ENCODE measurements around the gene RNU7-1. TPM values are rescaled to one million over a fixed set of nuclear protein-coding genes. Genes with fewer than 3 reads are reported as not detected.

RNU7-1 gene
- total and polyA plus RNA-seq, 10 of the 15 experiments (the other 5 are each of a cell fraction or from before 2014, with no cell fraction given), result not detected

DNA sequence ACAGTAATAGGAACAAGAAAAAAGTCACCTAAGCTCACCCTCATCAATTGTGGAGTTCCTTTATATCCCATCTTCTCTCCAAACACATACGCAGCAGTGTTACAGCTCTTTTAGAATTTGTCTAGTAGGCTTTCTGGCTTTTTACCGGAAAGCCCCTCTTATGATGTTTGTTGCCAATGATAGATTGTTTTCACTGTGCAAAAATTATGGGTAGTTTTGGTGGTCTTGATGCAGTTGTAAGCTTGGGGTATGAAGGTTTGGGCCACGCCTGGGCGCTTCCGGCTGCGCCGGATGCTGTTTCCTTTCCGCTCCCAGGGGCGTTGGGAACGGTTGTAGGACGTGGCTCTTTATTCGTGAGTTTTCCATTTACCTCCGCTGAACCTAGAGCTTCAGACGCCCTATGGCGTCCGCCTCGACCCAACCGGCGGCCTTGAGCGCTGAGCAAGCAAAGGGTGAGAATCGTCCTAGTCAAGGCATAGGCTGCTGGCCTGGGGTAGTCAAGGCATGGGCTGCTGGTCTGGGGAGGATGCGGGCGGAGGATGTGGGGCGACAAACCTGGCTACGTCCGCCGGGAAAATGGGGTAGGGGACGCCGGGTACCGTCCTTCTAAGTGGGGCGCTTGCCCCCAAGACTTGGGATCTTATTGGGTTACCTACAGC lies at the start of gene RNU7-1, which contains the start of gene C12orf57 (continued):
- TF ChIP-seq BHLHE40 (IDR thresholded peaks at IDR 0.05; ENCODE audit: borderline replicate concordance in 1 of 2, low read depth in 2 of 2, low read length in 1 of 2), result peak in 1 of 2 experiments; percentile 51; a peak in 3 of 4 replicates
- peak in 1 of 2 experiments; percentile 68; a peak in 1 of 4 replicates for TF ChIP-seq SRF (IDR thresholded peaks at IDR 0.05; ENCODE audit: low read depth in 2 of 2, low read length in 2 of 2)
- TF ChIP-seq SREBF1 (IDR thresholded peaks at IDR 0.05; ENCODE audit: low read length), result peak; percentile 45; the same call in 1 of the 2 replicates
- TF ChIP-seq, protein P1, sequence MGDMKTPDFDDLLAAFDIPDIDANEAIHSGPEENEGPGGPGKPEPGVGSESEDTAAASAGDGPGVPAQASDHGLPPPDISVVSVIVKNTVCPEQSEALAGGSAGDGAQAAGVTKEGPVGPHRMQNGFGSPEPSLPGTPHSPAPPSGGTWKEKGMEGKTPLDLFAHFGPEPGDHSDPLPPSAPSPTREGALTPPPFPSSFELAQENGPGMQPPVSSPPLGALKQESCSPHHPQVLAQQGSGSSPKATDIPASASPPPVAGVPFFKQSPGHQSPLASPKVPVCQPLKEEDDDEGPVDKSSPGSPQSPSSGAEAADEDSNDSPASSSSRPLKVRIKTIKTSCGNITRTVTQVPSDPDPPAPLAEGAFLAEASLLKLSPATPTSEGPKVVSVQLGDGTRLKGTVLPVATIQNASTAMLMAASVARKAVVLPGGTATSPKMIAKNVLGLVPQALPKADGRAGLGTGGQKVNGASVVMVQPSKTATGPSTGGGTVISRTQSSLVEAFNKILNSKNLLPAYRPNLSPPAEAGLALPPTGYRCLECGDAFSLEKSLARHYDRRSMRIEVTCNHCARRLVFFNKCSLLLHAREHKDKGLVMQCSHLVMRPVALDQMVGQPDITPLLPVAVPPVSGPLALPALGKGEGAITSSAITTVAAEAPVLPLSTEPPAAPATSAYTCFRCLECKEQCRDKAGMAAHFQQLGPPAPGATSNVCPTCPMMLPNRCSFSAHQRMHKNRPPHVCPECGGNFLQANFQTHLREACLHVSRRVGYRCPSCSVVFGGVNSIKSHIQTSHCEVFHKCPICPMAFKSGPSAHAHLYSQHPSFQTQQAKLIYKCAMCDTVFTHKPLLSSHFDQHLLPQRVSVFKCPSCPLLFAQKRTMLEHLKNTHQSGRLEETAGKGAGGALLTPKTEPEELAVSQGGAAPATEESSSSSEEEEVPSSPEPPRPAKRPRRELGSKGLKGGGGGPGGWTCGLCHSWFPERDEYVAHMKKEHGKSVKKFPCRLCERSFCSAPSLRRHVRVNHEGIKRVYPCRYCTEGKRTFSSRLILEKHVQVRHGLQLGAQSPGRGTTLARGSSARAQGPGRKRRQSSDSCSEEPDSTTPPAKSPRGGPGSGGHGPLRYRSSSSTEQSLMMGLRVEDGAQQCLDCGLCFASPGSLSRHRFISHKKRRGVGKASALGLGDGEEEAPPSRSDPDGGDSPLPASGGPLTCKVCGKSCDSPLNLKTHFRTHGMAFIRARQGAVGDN (IDR thresholded peaks at IDR 0.05), result peak; percentile 100
- TF ChIP-seq RAD51 (IDR thresholded peaks at IDR 0.05), result peak; percentile 53; the same call in 1 of the 2 replicates
- TF ChIP-seq ETV6 (conservative IDR thresholded peaks at IDR 0.05 in 1 of 2, IDR thresholded peaks at IDR 0.05 in 1 of 2; ENCODE audit: borderline replicate concordance in 1 of 2, low read depth in 1 of 2), result peak in 1 of 2 experiments; percentile 82; a peak in 2 of 4 replicates
- no peak for TF ChIP-seq PML (IDR thresholded peaks at IDR 0.05; ENCODE audit: low read length)
- peak; percentile 100 for TF ChIP-seq POLR2AphosphoS2 (IDR thresholded peaks at IDR 0.05; ENCODE audit: low read depth, low read length)
- TF ChIP-seq TBL1XR1 (IDR thresholded peaks at IDR 0.05; ENCODE audit: low read depth, low read length), result peak; percentile 97
- peak; percentile 98 for TF ChIP-seq ZNF207 (IDR thresholded peaks at IDR 0.05; ENCODE audit: borderline replicate concordance)
- TF ChIP-seq MYB (IDR thresholded peaks at IDR 0.05; ENCODE audit: borderline replicate concordance, low read depth, low read length), result peak; percentile 94
- TF ChIP-seq, protein P2, sequence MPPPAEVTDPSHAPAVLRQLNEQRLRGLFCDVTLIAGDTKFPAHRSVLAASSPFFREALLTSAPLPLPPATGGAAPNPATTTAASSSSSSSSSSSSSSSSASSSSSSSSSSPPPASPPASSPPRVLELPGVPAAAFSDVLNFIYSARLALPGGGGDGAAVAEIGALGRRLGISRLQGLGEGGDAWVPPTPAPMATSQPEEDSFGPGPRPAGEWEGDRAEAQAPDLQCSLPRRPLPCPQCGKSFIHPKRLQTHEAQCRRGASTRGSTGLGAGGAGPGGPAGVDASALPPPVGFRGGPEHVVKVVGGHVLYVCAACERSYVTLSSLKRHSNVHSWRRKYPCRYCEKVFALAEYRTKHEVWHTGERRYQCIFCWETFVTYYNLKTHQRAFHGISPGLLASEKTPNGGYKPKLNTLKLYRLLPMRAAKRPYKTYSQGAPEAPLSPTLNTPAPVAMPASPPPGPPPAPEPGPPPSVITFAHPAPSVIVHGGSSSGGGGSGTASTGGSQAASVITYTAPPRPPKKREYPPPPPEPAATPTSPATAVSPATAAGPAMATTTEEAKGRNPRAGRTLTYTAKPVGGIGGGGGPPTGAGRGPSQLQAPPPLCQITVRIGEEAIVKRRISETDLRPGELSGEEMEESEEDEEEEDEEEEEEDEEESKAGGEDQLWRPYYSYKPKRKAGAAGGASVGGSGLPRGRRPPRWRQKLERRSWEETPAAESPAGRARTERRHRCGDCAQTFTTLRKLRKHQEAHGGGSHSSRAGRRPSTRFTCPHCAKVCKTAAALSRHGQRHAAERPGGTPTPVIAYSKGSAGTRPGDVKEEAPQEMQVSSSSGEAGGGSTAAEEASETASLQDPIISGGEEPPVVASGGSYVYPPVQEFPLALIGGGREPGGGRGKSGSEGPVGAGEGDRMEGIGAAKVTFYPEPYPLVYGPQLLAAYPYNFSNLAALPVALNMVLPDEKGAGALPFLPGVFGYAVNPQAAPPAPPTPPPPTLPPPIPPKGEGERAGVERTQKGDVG (CRISPR knock-in tag; IDR thresholded peaks at IDR 0.05), result peak; percentile 99
- peak; percentile 99; the same call in 1 of the 2 replicates for TF ChIP-seq TARDBP (IDR thresholded peaks at IDR 0.05; ENCODE audit: borderline replicate concordance)
- peak; percentile 91 for TF ChIP-seq RCOR1 (conservative IDR thresholded peaks at IDR 0.05; ENCODE audit: low read depth, low read length)
- no peak for TF ChIP-seq NR2C2 (IDR thresholded peaks at IDR 0.05; ENCODE audit: borderline replicate concordance, control insufficient read depth, insufficient read length, low read depth)
- peak; percentile 95 for TF ChIP-seq LARP7 (IDR thresholded peaks at IDR 0.05)
- TF ChIP-seq POLR2A (IDR thresholded peaks at IDR 0.05; ENCODE audit: low read depth, low read length), result peak; percentile 98
- TF ChIP-seq RFX5 (IDR thresholded peaks at IDR 0.05; ENCODE audit: low read depth, low read length), result no peak
- TF ChIP-seq SMAD1 (IDR thresholded peaks at IDR 0.05; ENCODE audit: low read depth, partially characterized antibody), result peak; percentile 100
- TF ChIP-seq YY1 (IDR thresholded peaks at IDR 0.05; ENCODE audit: low read depth, low read length), result peak; percentile 88
- TF ChIP-seq ZNF24 (IDR thresholded peaks at IDR 0.05), result peak; percentile 85

Measured in GM12878 (cell line).